ENCODE data around the gene YWHAH. TPM values are rescaled to one million over a fixed set of nuclear protein-coding genes. Genes with fewer than 3 reads are reported as not detected.
A peak's percentile ranks its signal among the peaks of the same experiment; 100 is the strongest.

Gene YWHAH
- total RNA-seq, 3 donors from 2014 or later: 140 to 162 (median 149) TPM

- H3K4me1 ChIP-seq (ENCODE audit: low read depth): peaks cover 6% of the 10 kb centered on the region
- TF ChIP-seq CTCF (IDR thresholded peaks at IDR 0.05): no peak
- intact Hi-C loops (cut with DNase I, micrococcal nuclease): no loop called here
- ATAC-seq (peak; percentile 42), DNase-seq (peak in 1 of 3 donors; percentile 38)
- no peaks in the 10 kb centered on the region for H3K9me3 ChIP-seq
- no peaks in the 10 kb centered on the region for H3K36me3 ChIP-seq (ENCODE audit: low read depth)
- H3K4me3 ChIP-seq: no peak overlapping the region
Observed at GRCh38 chr22:31917227-31917921, 27.0 kb upstream of the YWHAH start.

DNA sequence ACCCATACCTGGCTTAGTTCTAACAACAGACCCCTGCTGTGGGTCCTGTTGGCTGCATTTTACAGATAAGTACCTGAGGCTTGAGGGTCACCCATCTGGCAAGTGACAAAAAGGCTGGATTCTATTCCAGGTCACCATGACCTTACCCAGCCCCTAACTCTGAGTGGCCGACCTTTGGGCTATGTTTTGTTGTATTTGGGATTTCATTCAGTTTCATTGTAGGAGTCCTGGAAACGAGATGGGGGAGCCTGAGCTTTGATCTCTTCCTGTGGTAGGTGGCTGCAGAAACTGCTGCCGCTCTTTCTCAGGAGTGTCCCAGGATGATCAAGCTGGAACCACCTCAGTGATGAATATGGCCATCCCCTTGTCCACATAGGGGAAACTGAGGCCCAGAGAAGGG, 24.6 kb upstream of the YWHAH start:
- no peak overlapping the region for H3K4me3 ChIP-seq
- no peak for TF ChIP-seq CTCF (IDR thresholded peaks at IDR 0.05)
- intact Hi-C loops (cut with DNase I, micrococcal nuclease): no loop called here

GRCh38 chr22:31920306-31920705, 24.0 kb upstream of the YWHAH start:
- no peak for TF ChIP-seq CTCF (IDR thresholded peaks at IDR 0.05)
- H3K4me3 ChIP-seq: no peak overlapping the region
- no peaks in the 10 kb centered on the region for H3K36me3 ChIP-seq (ENCODE audit: low read depth)
- no peaks in the 10 kb centered on the region for H3K9me3 ChIP-seq
- H3K4me1 ChIP-seq (ENCODE audit: low read depth): no peaks in the 10 kb centered on the region
- ATAC-seq: no peak
- intact Hi-C loops (cut with DNase I, micrococcal nuclease): no loop called here
- DNase-seq: no peak

More for the DNA sequence above, 24.6 kb upstream of the YWHAH start:
- Histone ChIP-seq H3K9me3 (no peaks in the 10 kb centered on the region), H3K36me3 (ENCODE audit: low read depth) (no peaks in the 10 kb centered on the region), H3K4me1 (ENCODE audit: low read depth) (no peaks in the 10 kb centered on the region)
- DNase-seq: no peak
- ATAC-seq: no peak

DNA sequence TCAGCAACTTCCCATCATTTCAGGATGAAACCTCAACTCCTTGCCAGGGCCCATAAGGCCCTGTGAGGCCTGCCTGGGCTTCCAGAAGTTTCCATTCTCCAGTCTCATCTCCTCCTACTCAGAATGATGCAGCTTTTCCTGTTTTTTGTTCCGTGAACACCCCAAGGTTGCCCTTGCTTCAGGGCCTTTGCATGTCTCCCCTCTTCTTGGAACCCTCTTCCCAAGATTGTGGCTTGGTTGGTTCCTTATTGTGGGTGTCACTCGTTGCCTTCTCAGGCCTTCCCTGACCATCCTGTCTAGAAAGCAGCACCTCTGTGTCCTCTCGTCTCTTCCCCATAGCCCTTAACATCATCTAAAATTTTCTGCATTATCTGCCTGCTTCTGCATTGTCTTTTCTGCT, 23.2 kb upstream of the YWHAH start:
- ATAC-seq: no peak
- H3K4me3 ChIP-seq: no peak overlapping the region
- no peak for TF ChIP-seq CTCF (IDR thresholded peaks at IDR 0.05)
- H3K36me3 ChIP-seq (ENCODE audit: low read depth): no peaks in the 10 kb centered on the region
- no peak for DNase-seq
- intact Hi-C loops (cut with DNase I, micrococcal nuclease): no loop called here
- no peaks in the 10 kb centered on the region for H3K9me3 ChIP-seq
- no peaks in the 10 kb centered on the region for H3K4me1 ChIP-seq (ENCODE audit: low read depth)

DNA sequence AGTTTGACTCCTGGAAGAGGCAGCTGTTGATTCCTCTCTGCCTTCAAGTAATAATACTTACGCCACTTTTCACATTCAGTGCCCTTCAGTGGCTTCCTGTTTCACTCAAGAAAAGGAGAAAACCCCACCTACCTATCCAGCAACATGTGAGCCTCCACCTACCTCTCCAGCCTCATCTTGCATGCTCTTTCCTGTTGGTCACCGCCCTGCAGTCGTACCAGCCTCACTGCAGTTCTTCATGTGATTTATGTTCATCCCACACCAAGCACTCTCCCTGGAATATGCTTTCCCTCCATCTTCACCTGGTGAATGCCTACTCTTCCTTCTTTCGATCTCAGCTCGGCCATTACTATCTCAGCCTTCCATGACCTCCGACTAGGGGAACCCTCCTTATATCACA, 21.8 kb upstream of the YWHAH start:
- H3K36me3 ChIP-seq (ENCODE audit: low read depth): no peaks in the 10 kb centered on the region
- intact Hi-C loops (cut with DNase I, micrococcal nuclease): no loop called here
- no peaks in the 10 kb centered on the region for H3K9me3 ChIP-seq
- no peaks in the 10 kb centered on the region for H3K4me1 ChIP-seq (ENCODE audit: low read depth)
- no peak for DNase-seq
- H3K4me3 ChIP-seq: no peak overlapping the region
- TF ChIP-seq CTCF (IDR thresholded peaks at IDR 0.05): no peak
- ATAC-seq: peak; percentile 26

All from mucosa of descending colon (tissue), 3 donors.